Activated naive CD4-positive, alpha-beta T cell treated with Interleukin-2 at 50 U/mL for 16 hours (primary cell): ENCODE results near the gene CYB561D1.
A peak's percentile ranks its signal among the peaks of the same experiment; 100 is the strongest.
"Not testable (repeated sequence)": the region's sequence is repeated elsewhere in the genome, so short reads cannot be mapped to it uniquely, and the experiment has no call there.

Experiments
- DNase-seq: peaks from one replicate; pipeline ENCODE4 v3.0.0-alpha.2; 2020

The CYB561D1 gene

DNA sequence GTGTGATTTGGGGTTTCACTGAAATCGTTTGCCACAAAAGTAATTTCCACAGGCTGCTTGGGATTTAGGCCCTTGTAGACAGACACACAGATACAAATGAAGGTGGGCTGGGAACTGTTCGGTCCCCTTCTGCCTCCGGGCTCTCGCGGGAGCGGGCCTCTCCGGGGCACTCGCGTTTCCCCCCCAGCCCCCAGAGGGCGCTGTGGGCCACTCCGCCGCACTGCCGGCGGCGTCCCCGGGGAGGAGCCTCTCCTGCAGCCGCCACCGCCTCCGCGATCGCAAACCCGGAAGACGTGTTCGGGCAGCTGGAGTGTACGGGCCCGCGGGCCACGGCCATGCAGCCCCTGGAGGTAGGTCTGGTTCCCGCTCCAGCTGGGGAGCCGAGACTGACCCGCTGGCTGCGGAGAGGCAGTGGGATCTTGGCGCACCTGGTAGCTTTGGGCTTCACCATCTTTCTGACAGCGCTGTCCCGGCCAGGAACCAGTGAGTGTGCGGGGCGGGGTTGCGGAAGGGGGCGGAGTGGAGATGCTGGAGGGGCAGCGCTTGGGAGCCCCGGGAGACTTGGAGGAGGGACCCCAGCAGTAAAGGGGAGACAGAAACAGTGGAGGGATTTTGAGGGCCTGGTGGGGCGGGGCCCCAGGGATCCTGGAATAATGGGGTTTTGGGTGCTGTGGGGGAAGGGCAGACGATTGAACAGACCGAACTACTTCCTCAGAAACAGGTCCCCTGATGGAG, at the start of gene CYB561D1:
Gene CYB561D1 (plus strand): TSS at position 290 of the 735 bp plus-strand sequence. CDS start 46 bp downstream, at position 336.
- peak; percentile 91 for DNase-seq

GRCh38 chr1:109444346-109444745, 49.5 kb upstream of the CYB561D1 start:
- no peak for DNase-seq

DNA sequence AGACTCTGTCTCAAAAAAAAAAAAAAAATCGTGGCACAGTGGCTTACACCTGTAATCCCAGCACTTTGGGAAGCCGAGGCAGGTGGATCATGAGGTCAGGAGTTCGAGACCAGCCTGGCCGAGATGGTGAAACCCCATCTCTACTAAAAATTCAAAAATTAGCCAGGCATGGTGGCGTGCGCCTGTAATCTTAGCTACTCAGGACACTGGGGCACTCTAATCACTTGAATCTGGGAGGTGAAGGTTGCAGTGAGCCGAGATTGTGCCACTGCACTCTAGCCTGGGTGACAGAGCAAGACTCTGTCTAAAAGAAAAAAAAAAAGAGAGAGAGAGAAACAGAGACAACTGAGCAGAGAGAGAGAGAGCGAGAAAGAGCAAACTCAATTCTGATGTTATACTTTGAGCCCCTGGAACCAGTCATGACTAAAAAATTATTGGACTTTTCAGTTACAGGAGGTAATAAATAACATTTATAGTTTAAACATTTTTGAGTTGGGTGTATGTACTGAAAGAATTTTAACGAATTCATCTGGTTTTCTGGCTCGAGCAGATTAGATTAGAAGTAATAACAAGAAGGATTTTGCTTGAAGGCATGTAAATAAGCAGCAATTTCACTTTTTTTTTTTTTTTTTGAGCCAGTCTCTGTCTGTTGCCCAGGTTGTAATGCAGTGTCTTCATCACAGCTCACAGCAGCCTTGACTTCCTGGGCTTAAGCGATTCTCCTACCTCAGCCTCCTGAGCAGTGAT, 47.8 kb upstream of the CYB561D1 start:
- DNase-seq = not testable (repeated sequence)

- DNase-seq = no peak
Measured at GRCh38 chr1:109447524-109447923, 46.4 kb upstream of the CYB561D1 start.

DNA sequence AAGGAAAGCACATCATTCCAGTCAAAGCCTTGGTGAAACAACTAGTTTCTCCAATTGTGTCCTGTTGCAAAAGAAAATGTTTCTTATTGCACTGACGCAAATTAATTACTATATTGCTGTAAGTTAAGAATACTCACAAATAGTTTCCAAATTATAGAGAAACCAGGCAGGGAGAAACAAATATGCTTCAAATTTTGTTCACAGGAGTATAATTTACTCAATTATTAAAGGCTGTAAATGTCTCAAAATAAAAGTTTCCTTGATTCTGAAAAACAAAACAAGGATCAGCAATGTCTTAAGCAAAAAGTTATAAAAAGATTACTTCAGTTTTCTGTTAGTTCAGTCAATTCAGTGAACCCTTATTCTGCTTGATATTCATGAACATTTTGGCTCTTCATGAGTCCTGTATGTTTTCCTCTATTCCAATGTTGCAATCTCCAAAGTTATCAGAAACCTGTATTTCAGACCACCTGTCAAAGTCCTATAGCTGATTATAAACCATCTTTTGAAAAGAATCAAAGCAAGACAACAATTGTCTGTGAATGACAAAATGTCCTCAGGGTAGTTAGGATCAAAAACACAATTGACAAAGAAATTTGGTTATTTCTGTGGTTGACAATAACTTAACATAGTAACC, 39.3 kb upstream of the CYB561D1 start:
- no peak for DNase-seq

DNA sequence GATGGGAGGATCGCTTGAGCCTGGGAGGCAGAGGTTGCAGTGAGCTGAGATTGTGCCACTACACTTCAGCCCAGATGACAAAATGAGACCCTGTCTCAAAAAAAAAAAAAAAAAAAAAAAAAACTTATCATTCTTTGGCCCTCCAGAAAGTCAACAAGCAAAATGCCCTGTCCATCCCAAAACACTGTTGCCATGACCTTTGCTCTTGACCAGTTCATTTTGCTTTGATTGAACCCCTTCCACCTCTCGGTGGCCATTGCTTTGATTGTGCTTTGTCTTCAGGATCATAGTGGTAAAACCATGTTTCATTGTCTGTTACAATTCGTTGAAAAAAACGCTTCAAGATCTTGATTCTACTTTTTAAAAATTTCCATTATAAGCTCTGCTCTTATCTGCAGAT, 36.1 kb upstream of the CYB561D1 start:
- DNase-seq = no peak

DNA sequence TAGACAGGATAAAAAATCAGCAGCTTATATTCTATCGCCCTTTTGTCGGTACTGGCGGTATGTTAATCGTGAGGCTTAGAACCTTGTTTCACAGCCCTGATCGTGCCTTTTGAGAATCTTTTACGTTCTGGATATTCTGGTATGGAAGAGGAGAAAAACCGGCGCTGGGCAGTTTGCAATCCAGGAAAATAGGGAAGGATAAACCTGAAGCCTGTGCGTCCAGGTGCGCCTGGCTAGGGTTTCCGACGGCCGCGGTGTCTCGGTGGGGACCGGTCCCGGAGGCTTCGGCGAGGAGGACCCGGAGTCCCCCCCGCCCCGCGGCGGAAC, 27.8 kb upstream of the CYB561D1 start:
- no peak for DNase-seq

GRCh38 chr1:109466452-109467300, 27.2 kb upstream of the CYB561D1 start, which contains the start of gene SYPL2:
TSS of gene SYPL2 (plus strand) at chr1:109466546. CDS start at chr1:109466844, 298 bp downstream.
- DNase-seq = peak; percentile 20

DNA sequence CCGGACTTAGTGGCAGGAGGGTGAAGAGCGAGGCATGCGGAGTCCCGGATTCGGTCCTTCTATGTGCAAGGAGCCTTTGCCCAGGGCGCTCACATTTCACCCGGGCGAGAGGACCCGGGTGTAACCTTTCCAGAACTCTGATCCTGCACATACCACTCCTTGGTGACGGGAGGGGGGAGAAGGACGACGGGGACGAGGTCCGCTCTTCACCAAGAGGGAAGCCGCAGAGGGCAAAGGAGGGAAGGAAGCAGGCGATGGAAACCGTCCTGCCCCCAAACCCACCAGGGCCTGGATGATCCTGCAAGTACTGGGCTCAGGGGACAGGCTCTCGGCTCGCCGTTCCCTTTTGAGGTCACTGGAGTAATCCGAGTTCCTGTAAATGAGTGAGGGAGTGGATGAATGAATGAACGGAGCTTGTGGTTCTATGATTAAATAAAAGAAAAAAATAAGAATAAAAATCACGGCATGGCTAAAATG, 26.6 kb upstream of the CYB561D1 start:
- DNase-seq = no peak

GRCh38 chr1:109468061-109468460, 25.8 kb upstream of the CYB561D1 start:
- DNase-seq = no peak

- DNase-seq = no peak
Measured at GRCh38 chr1:109468903-109469302, 25.0 kb upstream of the CYB561D1 start.

DNA sequence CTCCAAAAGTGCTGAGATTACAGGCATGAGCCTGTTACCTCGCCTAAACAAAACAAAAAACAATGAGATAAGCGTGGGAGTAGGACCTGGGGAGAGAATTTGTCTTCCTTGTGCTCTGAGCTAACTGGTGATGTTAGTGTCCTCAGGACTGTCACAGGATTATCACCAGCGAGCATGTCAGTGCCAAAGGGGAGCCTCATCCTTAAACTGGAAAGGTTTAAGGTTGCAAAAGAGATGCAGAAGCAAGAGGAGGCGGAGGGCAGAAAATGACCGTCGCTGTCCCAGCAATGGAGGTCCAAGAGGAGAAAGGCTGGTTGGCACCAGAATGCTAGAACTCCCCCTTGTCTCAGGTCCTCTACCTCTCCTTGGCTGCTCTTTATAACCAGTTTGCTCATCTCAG, 23.6 kb upstream of the CYB561D1 start:
- DNase-seq = no peak

DNA sequence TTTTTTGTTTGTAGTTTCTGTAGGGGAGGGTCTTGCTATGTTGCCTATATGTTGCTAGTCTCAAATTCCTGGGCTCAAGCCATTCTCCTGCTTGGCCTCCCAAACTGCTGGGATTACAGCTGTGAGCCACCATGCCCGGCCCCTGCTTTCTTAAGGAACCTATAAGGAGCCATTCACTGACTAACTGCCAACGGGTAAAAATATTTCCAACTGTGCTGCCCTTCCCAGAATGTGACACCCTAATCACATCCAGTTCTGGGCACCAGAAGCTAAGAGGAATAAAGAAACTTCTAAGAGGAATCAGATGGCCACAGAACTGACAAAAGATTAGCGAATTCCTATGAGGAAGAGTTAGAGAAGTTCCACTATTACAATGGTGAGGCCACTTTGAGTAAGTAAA, 21.1 kb upstream of the CYB561D1 start:
- DNase-seq = no peak

- not testable (repeated sequence) for DNase-seq
Measured at GRCh38 chr1:109473284-109474057, 20.4 kb upstream of the CYB561D1 start.

GRCh38 chr1:109474697-109475096, 19.2 kb upstream of the CYB561D1 start:
- DNase-seq = no peak

DNA sequence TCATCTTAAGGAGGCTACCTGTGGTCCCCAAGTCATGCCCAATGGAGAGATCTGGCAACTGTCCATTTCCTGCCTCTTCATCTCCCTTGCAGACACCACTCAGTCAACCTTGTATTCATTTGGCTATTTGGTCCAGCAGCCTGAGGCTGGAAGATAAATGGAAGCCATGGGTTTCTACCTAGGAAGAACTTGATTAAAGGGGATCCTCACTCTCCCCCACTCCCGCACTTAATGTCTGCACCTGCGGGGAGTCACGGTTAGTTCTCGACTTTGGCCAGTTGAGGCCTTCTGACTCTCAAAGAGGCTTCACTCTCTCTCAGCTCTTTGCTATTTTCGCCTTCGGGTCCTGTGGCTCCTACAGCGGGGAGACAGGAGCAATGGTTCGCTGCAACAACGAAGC, 18.6 kb upstream of the CYB561D1 start:
- DNase-seq = no peak

GRCh38 chr1:109476825-109477224, 17.1 kb upstream of the CYB561D1 start:
- DNase-seq = no peak

- no peak for DNase-seq
Measured at GRCh38 chr1:109477821-109478220, 16.1 kb upstream of the CYB561D1 start.

- peak; percentile 24 for DNase-seq
Measured at GRCh38 chr1:109478806-109479205, 15.1 kb upstream of the CYB561D1 start.

DNA sequence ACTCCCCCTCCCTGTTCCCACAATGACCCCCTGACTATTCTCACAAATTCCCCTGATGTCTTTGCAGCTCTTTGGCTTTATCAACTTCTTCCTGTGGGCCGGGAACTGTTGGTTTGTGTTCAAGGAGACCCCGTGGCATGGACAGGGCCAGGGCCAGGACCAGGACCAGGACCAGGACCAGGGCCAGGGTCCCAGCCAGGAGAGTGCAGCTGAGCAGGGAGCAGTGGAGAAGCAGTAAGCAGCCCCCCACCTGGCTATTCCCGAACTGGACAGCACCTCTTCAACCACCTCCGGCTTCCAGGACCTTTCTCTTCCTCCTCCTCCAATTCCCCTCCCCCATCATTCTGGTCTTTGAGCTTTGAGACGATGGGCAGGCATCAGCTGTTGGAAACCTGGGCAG, 14.6 kb upstream of the CYB561D1 start:
- DNase-seq = no peak

DNA sequence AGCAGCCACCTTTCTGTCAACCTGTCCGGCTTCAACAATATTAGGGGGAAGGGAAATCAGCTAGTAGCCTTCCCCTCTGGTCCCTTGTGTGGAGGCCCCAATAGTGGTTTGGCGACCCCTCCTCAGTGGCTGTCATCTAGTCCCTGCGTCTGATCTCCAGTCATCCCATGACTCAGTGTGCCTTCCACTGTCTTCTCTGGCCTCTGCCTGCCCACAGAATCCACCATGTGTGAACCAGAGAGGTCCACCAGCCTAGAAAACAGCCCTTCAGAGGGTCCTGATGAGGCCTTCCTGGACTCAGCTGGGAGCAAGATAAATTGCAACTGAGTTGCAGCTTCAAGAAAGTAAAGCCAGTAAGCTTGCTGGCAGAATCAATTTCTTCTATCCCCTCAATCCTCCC, 14.0 kb upstream of the CYB561D1 start:
- no peak for DNase-seq

DNA sequence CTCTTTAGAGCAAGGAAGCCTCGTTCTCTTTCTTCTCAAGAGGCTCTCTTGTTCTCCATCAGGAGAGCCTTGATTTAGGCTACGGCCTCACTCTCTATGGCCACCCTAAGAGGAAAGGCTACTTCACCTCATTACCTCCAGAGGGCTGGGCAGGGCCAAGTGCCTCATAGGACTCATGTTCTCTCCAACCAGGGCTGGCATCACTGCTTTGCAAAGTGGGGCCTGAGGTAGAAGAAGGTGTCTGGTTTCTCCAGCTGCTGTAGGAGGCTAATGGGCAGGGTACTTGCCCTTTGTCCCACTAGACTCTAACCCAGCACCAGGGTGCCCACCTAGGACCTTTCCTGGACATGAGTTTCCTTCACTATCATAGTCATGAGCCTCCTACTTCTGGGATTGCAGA, 12.2 kb upstream of the CYB561D1 start:
- DNase-seq = no peak
